GM21529 (cell line): Measurements from ENCODE around the gene DUSP8.
"Not testable (repeated sequence)": the region's sequence is repeated elsewhere in the genome, so short reads cannot be mapped to it uniquely, and the experiment has no call there.

Source experiments
- ATAC-seq: cut with Tn5 transposase; IDR thresholded peaks from one replicate; pipeline ENCODE4 v1.9.1; 2021; ENCODE audit not compliant: unreplicated experiment

Gene DUSP8

DNA sequence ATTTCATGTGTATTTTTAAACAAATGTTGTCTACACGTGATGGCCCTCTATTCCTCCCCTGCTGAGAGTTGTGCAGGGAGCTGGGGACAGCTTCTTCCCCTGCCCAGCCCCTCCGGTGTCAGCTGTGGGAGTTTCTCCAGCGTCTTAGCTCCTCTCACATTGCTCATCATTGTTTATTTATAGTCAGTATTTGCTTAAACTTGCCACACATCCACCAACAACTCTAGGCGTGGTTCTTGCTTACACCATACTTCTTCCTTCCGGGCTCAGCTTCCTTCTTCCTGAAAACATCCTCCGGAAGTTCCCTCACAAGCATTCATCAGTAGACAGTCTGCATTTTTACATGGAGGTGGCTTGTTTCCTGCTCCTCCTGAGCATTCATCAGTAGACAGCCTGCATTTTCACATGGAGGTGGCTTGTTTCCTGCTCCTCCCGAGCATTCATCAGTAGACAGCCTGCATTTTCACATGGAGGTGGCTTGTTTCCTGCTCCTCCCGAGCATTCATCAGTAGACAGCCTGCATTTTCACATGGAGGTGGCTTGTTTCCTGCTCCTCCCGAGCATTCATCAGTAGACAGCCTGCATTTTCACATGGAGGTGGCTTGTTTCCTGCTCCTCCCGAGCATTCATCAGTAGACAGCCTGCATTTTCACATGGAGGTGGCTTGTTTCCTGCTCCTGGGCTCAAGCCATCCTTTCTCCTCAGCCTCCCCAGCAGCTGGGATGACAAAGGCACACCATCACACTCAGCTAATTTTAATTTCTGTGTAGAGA lies 17.3 kb upstream of the DUSP8 start:
- ATAC-seq = not testable (repeated sequence)

- ATAC-seq = no peak
These were observed 14.6 kb upstream of the DUSP8 start for GRCh38 chr11:1586699-1587098.

DNA sequence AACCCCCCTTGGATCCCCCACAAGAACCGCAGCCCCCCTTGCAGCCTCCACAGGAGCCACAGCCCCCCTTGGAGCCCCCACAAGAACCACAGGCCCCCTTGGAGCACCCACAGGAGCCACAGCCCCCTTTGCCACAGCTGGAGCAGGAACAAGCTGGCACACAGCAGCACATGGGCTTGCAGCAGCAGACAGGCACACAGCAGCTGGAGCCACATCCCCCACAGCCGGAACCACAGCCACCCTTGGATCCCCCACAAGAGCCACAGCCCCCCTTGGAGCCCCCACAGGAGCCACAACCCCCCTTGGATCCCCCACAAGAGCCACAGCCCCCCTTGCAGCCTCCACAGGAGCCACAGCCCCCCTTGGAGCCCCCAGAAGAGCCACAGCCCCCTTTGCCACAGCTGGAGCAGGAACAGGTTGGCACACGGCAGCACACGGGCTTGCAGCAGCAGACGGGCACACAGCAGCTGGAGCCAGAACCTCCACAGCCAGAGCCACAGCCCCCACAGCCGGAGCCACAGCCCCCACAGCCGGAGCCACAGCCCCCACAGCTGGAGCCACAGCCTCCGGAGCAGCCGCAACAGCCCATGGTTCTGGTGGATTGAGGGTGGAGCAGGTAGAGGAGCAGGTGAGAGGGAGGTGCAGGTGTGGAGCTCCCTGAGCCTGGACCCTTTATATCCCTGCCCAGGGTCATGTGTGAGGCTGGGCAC lies 12.7 kb upstream of the DUSP8 start, which contains the start of gene KRTAP5-1:
Gene KRTAP5-1, minus strand, starts transcription at position 623 of the 710 bp plus-strand sequence. Its CDS starts 34 bp downstream, at position 589.
- not testable (repeated sequence) for ATAC-seq

GRCh38 chr11:1582909-1583308 lies 10.8 kb upstream of the DUSP8 start:
- not testable (repeated sequence) for ATAC-seq

DNA sequence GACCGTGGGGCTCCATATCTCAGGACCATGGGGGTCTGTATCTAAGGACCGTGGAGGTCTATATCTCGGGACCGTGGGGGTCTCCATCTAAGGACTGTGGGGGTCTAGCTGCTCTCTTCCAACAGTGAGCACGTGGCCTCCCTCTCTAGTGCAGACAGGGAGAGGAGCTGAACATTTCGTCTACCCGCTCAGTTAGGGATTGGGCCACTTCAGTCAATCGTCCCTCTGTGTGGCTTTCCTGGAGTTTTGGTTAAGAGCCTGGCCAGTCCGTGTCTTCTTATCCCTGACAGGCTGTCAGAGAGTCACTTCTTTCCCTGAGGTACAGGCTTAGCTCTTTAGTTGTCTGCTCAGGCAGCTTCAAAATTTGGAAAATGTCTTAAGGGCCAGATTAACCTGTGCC lies 9.9 kb upstream of the DUSP8 start:
- ATAC-seq = no peak

DNA sequence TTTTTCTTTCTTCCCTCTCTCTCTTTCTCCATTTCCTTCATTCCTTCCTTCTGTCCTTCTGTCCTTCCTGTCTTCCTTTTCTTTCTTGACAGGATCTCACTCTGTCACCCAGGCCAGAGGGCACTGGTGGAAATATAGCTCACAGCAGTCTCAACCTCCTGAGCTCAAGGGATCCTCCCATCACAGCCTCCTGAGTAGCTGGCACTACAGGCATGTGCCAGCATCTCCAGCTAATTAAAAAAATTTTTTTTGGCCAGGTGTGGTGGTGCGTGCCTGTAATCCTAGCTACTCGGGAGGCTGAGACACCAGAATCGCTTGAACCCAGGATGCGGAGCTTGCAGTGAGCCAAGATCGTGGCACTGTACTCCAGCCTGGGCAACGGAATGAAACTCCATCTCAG lies 4.8 kb upstream of the DUSP8 start:
- ATAC-seq = no peak

DNA sequence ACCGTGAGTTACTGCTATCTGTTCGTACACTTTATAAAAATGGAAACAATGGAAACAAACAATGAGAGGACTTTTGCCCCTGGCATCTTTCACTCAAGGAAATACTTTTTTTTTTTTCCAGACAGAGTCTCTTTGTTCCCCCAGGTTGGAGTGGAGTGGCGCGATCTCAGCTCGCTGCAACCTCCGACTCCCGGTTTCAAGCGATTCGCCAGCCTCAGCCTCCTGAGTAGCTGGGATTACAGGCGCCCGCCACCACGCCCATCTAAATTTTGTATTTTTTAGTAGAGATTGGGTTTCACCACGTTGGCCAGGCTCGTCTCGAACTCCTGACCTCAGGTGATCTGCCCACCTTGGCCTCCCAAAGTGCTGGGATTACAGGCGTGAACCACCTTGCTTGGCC lies 3.7 kb upstream of the DUSP8 start:
- not testable (repeated sequence) for ATAC-seq

DNA sequence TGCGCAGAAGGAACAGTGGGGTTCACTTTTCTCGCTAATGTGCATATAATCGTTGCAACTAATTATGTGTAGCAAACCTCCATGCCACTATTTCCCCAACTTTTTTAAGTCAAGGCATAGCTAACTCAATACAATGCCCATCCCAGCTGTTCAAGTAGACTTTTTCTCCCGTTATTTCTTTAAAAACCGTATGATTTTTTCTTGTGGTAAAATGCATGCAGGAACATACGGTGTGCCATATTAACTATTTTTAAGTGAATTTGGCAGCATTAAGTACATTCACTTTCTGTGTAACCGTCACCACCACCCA lies 2.8 kb upstream of the DUSP8 start:
- ATAC-seq = no peak

DNA sequence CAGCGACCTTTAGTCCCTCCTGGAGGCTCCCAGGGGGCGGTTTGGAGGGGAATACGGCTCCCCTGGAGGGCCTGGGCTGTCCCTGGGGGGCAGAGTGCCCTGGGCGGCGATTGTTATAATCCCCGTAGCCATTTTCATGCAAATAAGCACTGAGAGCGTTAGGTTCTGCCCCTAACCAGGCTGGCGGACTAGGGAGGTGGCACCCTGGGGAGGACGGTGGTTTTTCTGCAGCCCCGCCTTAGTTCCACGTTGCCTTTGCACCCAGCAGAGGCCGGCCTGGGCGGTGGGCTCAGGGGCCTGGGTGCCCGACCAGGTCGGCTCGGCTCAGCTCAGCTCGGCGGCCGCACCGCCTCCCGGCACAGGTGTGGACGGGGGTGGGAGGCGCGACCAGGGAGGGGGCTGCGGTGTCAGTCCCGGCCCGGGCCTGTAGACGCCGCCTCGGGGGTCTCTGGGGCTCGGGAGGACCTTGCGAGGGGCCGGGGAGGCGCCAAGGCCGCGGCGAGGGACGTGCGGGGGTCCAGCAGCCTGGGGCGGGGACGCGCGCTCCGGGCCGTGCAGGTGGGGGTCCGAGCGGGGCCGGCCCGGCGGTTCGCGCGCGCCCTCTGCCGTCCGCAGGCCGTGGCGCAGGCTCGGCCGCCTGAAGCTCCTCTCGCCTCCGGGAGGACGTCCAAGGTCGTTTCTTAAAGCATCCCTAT lies 2.3 kb upstream of the DUSP8 start:
- ATAC-seq = no peak

- no peak for ATAC-seq
These were observed 1.8 kb upstream of the DUSP8 start for GRCh38 chr11:1573903-1574237.

DNA sequence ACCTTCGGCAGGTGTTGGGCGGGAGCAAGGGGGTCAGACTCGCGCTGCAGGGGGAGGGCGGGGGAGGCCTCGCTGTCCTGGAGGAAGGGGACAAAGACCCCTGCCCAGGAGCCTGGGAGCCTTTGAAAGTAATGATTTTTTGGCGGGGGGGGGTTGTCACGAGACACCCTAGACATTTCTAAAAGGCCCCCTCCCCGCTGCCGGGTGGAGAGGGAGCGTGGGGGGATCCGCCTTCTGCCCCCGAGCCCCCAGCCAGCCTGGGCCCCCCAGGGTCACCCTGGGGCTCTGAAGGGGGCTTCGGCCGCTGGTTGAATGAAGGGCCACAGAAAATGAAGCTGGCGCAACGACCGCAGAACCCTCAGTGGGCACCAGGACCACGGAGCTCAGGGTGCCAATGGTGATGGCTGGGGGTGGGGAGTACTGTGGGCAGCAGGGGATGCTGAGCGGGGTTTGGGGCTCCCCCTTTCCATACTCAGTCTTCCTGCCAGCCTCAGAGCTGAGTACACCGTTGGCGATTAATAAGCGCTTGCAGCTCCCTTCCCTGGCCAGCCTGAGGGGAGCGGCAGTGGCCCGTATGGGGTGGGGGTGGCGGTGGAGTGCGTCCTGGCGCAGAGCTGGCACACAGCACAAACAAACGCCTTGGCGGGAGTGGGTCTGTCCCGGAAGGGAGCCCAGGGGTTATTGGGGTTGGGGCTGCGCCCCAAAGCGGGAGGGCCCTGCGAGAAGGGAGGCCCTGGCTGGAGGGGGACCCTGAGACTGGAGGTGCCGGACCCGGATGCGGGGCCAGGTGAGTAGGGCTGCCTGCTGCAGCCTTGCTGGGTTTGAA lies 1.2 kb upstream of the DUSP8 start:
- ATAC-seq = no peak

GRCh38 chr11:1571760-1572196 lies 293 bp downstream of the DUSP8 start:
- ATAC-seq = no peak

GRCh38 chr11:1570896-1571759 lies 943 bp downstream of the DUSP8 start:
- ATAC-seq = no peak

DNA sequence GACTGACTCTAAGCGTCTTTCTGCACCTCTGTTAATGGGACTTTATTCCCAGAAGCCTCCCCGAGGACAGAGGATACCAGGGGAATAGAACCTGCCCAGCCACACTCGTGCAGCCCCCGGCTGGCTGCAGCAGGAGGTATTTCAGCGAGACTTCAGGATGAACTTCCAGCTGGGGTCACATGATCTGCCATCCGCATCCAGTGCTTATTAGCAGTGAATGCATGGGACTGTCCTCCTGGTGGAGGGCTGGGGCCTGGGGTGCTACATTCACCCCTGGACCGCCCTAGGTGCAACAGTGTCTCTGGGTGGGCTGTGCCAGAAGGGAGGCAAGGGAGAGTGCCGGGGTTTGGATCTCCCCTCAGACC lies 1.6 kb downstream of the DUSP8 start:
- no peak for ATAC-seq

GRCh38 chr11:1570001-1570453 lies 2.0 kb downstream of the DUSP8 start:
- ATAC-seq = no peak

DNA sequence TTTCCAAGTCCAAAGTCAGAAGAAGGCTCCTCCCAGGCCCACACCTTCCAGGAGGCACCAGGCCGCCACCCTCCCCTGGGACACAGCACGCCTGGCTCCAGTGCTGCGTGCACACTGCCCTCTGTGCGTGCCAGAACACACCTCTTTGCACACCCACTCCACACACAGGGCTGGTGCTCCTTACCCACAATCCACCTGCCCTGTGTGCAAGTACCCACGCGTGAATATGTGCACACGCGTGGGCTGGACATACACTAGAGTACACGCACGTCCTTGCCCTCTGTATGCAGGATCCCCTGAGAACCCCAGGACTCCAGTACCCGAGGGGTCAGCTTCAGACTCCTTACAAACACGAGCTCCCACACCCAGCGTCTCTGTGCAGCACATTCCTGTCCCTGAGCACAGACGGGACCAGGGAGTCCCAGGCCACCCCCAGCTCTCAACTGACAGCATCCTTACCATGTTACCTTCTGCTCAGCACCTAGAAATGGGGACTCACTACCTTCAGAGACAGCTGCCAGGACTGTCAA lies 2.8 kb downstream of the DUSP8 start:
- ATAC-seq = no peak

DNA sequence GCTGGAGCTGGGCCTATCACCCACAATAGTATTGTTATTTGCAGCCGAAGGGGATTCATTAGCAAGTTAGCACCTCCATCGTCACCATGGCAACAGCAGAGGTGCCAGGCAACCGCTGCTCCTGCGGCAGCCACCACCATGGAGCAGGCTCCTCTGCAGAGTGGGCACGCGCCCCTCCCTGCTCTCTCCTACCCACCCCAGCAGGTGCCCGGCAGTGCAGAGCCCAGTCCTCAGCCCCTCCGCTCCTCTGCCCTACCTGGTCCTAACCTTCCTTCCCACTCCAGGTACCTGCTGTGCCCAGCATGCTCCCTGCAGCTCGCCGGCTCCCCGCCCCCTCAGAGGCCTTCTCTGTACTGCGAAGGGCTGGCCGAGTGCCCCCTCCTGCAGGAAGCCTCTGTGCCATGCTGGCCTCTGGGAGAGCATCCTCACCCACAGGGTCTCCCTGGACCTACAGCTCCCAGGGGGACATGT lies 3.6 kb downstream of the DUSP8 start:
- no peak for ATAC-seq

GRCh38 chr11:1567721-1568100 lies 4.4 kb downstream of the DUSP8 start:
- ATAC-seq = no peak

DNA sequence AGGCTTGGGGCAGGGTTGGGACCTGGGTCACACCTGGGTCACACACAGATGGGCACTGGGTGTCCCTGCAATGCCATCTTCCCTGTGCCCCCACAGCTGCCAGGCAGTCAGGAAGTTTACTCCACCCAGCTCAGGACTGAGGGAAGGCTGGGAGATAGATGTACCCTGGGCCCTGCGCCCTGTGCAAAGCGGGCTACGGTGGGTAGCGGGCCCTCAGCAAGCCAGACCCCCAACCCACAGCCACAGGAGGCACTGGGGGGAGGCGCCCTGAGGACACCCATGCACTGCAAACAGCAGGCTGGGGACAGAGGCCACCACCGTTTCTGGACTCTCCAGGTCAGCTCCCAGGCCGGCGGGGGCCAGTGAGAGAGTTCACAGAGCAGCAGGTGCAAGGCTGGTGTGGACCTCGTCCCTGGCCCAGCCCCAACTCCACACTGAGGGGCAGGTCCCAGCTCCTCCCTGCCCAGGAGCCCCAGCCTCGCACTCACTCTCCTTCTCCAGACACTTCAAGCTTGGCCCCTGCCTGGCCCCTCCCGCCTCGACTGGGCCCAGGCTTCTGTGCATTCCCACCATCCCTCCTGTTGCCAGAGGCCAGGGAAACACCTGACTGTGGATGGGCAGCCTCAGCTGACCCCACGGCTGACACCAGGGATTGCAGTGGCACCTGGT lies 4.9 kb downstream of the DUSP8 start:
- ATAC-seq = no peak
